ENCODE measurements around the gene NSRP1.
A peak's percentile ranks its signal among the peaks of the same experiment; 100 is the strongest.
"Not testable (repeated sequence)": the region's sequence is repeated elsewhere in the genome, so short reads cannot be mapped to it uniquely, and the experiment has no call there.

NSRP1 gene

GRCh38 chr17:30116661-30117551 is at the start of gene NSRP1:
TSS of gene NSRP1 (plus strand) at chr17:30116816. CDS start at chr17:30116844, 28 bp downstream.
- DNase-seq, result peak; percentile 91 to 94

GRCh38 chr17:30068465-30068864 is 48.2 kb upstream of the NSRP1 start:
- DNase-seq, result no peak

GRCh38 chr17:30074254-30074653 is 42.4 kb upstream of the NSRP1 start:
- no peak for DNase-seq

- DNase-seq, result no peak
These were observed 41.9 kb upstream of the NSRP1 start for GRCh38 chr17:30074730-30075129.

GRCh38 chr17:30082773-30083172 is 33.8 kb upstream of the NSRP1 start:
- DNase-seq, result no peak

GRCh38 chr17:30084788-30085187 is 31.8 kb upstream of the NSRP1 start:
- DNase-seq, result no peak

- no peak for DNase-seq
These were observed 29.7 kb upstream of the NSRP1 start for GRCh38 chr17:30086896-30087295.

GRCh38 chr17:30087431-30087830 is 29.2 kb upstream of the NSRP1 start:
- DNase-seq, result not testable (repeated sequence)

GRCh38 chr17:30091121-30091670 is 25.4 kb upstream of the NSRP1 start:
- DNase-seq, result no peak

GRCh38 chr17:30091771-30092170 is 24.8 kb upstream of the NSRP1 start:
- DNase-seq, result no peak

- DNase-seq, result no peak
These were observed 23.7 kb upstream of the NSRP1 start for GRCh38 chr17:30092886-30093285.

- peak in 1 of 2 experiments; percentile 10 for DNase-seq
These were observed 23.0 kb upstream of the NSRP1 start for GRCh38 chr17:30093463-30094147.

GRCh38 chr17:30095507-30096244 is 20.9 kb upstream of the NSRP1 start:
- no peak for DNase-seq

GRCh38 chr17:30101686-30102390 is 14.8 kb upstream of the NSRP1 start:
- DNase-seq, result no peak

- no peak for DNase-seq
These were observed 12.7 kb upstream of the NSRP1 start for GRCh38 chr17:30103921-30104320.

GRCh38 chr17:30104575-30105339 is 11.9 kb upstream of the NSRP1 start:
- peak; percentile 59 to 67 for DNase-seq

GRCh38 chr17:30112794-30113193 is 3.8 kb upstream of the NSRP1 start:
- DNase-seq, result no peak

- no peak for DNase-seq
These were observed 3.4 kb upstream of the NSRP1 start for GRCh38 chr17:30113213-30113612.

GRCh38 chr17:30116345-30116660 is 313 bp upstream of the NSRP1 start:
- no peak for DNase-seq

GRCh38 chr17:30117675-30118081 is 1.1 kb downstream of the NSRP1 start:
- DNase-seq, result no peak

- DNase-seq, result not testable (repeated sequence)
These were observed 2.0 kb downstream of the NSRP1 start for GRCh38 chr17:30118635-30119034.
